Prostate gland (tissue), 2 donors: ENCODE data around the gene EFCAB8. TPM values are rescaled to one million over a fixed set of nuclear protein-coding genes. Genes with fewer than 3 reads are reported as not detected.

ENCODE experiments used
- DNase-seq: peaks from one replicate; pipeline ENCODE4 v3.0.0-alpha.2; 2019; ENCODE audit warnings: low spot score
- H3K27ac ChIP-seq, 2 donors: fragments of 200-600 bp; sonication (generic); 2 replicates each; pipeline ENCODE4 v1.5.1; 2017 to 2019
- H3K27me3 ChIP-seq: fragments of 200-600 bp; sonication (generic); replicated peaks from 2 replicates; pipeline ENCODE4 v1.5.1; 2019; ENCODE audit not compliant: insufficient read depth
- H3K36me3 ChIP-seq, 2 donors: fragments of 200-600 bp; sonication (generic); 1 replicate in 1 of 2; 2 replicates in 1 of 2; pipeline versions ENCODE4 v1.5.1 to v1.8.1; 2017 to 2019
- H3K4me1 ChIP-seq: fragments of 200-600 bp; sonication (generic); replicated peaks from 2 replicates; pipeline ENCODE4 v1.5.1; 2019
- H3K4me3 ChIP-seq, 2 donors: fragments of 200-600 bp; sonication (generic); 2 replicates each; pipeline ENCODE4 v1.5.1; 2017 to 2019
- H3K9me3 ChIP-seq: fragments of 200-600 bp; sonication (generic); 2 replicates; pipeline ENCODE4 v1.5.1; 2017
- POLR2A ChIP-seq: fragments of 450-650 bp; IDR thresholded peaks from one replicate; pipeline ENCODE4 v1.6.1; 2016; ENCODE audit warnings: antibody characterized with exemption, mild to moderate bottlenecking
- POLR2AphosphoS5 ChIP-seq: sonication (generic); formaldehyde crosslinking; IDR thresholded peaks from one replicate; pipeline ENCODE4 v1.6.1; 2017; ENCODE audit warnings: antibody characterized with exemption
- WGBS: methylation state at CpG from one replicate; pipeline ENCODE4 v1.1.5; 2018; 5-methylcytosine and 5-hydroxymethylcytosine counted together
- intact Hi-C: fragments of 100-400 bp; cut with DNase I; formaldehyde crosslinking; loops from one replicate; pipeline ENCODE4 v1.14.2; 2022
- total RNA-seq, 2 donors: library from RNA; depleted of rRNA; stranded (reverse); fragments of >200 nt; gene quantifications; one replicate each; pipeline ENCODE4 v1.1.0, GENCODE V29; 2016
- TF ChIP-seq, protein P1 (sequence below), 4 experiments: fragments of 200-600 bp in 2 of 4; fragments of 450-650 bp in 2 of 4; sonication (generic) in 2 of 4; IDR thresholded peaks; 1 replicate in 3 of 4; 2 replicates in 1 of 4; pipeline ENCODE4 v1.5.1; 2016 to 2019; ENCODE audit warnings: antibody characterized with exemption in 4 of 4, mild to moderate bottlenecking in 2 of 4, moderate library complexity in 2 of 4

EFCAB8 gene
- total RNA-seq, 2 donors from 2014 or later, result 0.87 to 1.8 TPM

DNA sequence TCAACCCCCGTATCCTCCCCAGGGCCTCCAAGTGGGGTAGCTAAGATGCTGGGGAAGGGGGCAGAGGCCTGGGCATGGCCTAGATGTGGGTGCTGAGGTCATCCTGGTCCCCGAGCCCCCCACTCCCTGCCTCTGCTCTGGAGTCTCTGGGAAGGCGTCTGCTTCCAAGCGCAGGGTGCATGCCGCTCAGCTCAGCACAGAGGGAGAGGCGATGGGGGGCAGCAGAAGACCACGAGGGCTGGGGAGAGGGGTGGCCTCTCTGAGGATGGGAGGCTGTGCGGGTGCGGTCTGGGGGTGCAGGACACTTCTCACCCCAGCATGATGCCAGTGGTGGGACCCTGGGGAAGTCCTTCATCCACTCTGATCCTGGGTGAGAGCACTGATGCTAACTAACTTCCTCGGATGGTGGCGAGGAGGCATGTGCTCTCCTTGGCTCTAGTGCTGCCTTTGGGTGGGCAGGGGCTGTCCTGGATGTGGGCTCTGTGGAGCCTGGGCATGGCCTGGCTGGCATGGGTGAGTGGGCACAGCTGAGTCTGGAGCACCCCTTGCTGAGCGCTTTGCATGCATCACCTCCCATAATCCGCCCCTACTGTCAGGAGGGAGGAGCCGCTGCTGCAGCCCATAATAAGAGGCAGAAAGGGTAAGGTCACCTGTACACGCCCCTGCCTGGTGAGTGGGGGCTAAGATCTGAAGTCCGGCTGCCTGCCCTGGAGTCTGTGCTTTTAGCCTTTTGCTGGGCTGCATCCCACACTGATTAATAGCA is 34.7 kb downstream of the EFCAB8 start:
- Histone ChIP-seq H3K36me3 (no peaks in the 10 kb centered on the region), H3K27ac (no peak overlapping the region), H3K4me3 (no peak overlapping the region), H3K4me1 (no peaks in the 10 kb centered on the region), H3K9me3 (no peaks in the 10 kb centered on the region), H3K27me3 (no peaks in the 10 kb centered on the region)
- no peak for TF ChIP-seq POLR2A
- TF ChIP-seq, protein P1, sequence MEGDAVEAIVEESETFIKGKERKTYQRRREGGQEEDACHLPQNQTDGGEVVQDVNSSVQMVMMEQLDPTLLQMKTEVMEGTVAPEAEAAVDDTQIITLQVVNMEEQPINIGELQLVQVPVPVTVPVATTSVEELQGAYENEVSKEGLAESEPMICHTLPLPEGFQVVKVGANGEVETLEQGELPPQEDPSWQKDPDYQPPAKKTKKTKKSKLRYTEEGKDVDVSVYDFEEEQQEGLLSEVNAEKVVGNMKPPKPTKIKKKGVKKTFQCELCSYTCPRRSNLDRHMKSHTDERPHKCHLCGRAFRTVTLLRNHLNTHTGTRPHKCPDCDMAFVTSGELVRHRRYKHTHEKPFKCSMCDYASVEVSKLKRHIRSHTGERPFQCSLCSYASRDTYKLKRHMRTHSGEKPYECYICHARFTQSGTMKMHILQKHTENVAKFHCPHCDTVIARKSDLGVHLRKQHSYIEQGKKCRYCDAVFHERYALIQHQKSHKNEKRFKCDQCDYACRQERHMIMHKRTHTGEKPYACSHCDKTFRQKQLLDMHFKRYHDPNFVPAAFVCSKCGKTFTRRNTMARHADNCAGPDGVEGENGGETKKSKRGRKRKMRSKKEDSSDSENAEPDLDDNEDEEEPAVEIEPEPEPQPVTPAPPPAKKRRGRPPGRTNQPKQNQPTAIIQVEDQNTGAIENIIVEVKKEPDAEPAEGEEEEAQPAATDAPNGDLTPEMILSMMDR (IDR thresholded peaks at IDR 0.05), result no peak
- no peak for TF ChIP-seq POLR2AphosphoS5
- intact Hi-C loops, result no loop called here
- DNase-seq, result no peak
- WGBS, result 90% methylated on average over 15 of the region's 16 CpGs

- Histone ChIP-seq H3K9me3 (no peaks in the 10 kb centered on the region), H3K27ac (no peak overlapping the region), H3K36me3 (no peaks in the 10 kb centered on the region), H3K4me1 (no peaks in the 10 kb centered on the region), H3K27me3 (no peaks in the 10 kb centered on the region), H3K4me3 (no peak overlapping the region)
- no peak for DNase-seq
- WGBS, result 77% methylated on average over 8 of the region's 8 CpGs
- intact Hi-C loops, result no loop called here
- TF ChIP-seq POLR2AphosphoS5 (no peak), POLR2A (no peak)
- TF ChIP-seq, protein P1 (IDR thresholded peaks at IDR 0.05), result peak in 1 of 4 experiments; percentile 21
These were observed 35.3 kb downstream of the EFCAB8 start for GRCh38 chr20:32894026-32894483.

DNA sequence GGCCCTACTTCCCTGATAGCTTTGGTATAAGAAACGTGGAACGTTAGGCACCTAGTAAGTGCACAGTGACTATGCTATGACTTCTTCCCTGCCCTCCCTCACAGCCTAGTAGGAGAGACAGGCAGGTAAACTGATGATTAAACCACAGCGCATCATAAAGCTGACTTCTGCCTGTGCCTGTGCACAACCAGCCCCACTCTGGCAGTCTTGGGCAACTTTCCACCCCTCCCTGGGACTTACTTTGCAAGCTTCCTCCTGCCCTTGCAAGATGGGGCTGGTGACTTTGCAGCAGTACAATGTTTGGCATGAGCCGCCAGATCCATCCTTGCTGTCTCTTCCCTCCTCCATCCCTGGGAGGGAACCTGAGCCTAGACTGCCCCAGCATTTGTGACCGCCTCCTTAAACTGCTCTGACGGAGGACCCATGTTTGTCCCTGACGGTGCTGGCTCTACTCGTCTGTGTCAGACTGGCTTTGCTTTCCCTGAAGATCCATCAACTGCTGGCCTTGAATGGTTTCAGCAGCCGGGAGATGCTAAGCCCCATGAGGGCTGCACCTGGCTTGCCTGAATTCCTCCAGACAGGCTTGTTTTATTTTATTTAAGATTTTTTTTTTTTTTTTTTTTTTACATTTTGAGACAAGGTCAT is 36.1 kb downstream of the EFCAB8 start:
- Histone ChIP-seq H3K36me3 (no peaks in the 10 kb centered on the region), H3K4me3 (no peak overlapping the region), H3K9me3 (no peaks in the 10 kb centered on the region), H3K4me1 (no peaks in the 10 kb centered on the region), H3K27me3 (no peaks in the 10 kb centered on the region), H3K27ac (no peak overlapping the region)
- no peak for DNase-seq
- 60% methylated on average over 9 of the region's 9 CpGs for whole genome bisulfite sequencing
- no peak for TF ChIP-seq POLR2AphosphoS5
- TF ChIP-seq POLR2A, result no peak
- TF ChIP-seq, protein P1 (IDR thresholded peaks at IDR 0.05), result no peak
- intact Hi-C loops, result no loop called here

DNA sequence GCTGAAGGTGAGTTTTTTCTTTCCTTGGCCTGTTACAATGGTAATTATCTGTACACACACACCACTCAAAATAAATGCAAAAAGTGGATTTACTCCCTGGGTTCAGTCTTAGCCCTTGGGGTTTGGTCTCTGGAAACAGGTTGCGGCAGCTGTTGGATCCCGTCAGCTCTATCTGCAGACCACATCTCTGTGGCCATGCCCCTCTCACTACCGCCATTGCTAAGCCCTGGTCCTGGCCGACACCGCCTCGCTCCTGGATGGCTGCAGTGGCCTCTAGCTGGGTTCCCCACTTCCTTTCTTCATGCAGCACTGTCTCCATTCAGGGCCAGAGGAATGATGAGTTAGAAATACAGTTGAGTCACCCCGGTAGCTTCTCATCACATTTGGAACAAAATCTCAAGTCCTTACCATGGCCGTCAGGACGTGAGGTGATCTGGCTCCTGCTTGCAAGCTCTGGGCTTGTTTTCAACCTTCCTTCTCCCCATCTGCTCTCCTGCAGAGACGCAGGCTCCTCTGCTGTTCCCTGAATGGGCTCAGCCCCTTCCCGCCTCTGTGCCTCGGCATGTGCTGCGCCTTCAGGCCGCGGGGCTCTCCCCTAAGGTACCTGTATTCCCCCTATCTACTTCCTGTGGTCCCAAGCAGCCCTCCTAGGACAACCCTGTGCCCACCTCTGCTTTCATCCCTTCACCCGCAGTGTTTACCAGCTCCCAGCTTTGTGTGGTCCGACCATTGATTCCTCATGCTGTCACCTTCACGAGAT is 38.0 kb downstream of the EFCAB8 start:
- Histone ChIP-seq H3K4me1 (no peaks in the 10 kb centered on the region), H3K4me3 (no peak overlapping the region), H3K9me3 (no peaks in the 10 kb centered on the region), H3K27ac (no peak overlapping the region), H3K36me3 (no peaks in the 10 kb centered on the region), H3K27me3 (no peaks in the 10 kb centered on the region)
- DNase-seq, result no peak
- WGBS, result 88% methylated on average over 18 of the region's 18 CpGs
- intact Hi-C loops, result no loop called here
- TF ChIP-seq, protein P1 (IDR thresholded peaks at IDR 0.05), result no peak
- no peak for TF ChIP-seq POLR2AphosphoS5
- no peak for TF ChIP-seq POLR2A
